H54 (cell line): ENCODE results near the gene SPNS3.

Source experiments
- DNase-seq: peaks from one replicate; pipeline ENCODE4 v3.0.0; 2011; ENCODE audit warnings: low spot score, mixed read lengths; ENCODE audit not compliant: insufficient read length
- FAIRE-seq: peaks from 3 replicates; lab custom pipeline; 2011; peaks lifted over from hg19 to GRCh38; lab: Jason Lieb, UNC
- POLR2A ChIP-seq: IDR thresholded peaks from 2 replicates; pipeline ENCODE4 v1.6.1; 2011; ENCODE audit warnings: low read depth, mild to moderate bottlenecking, low read length

The SPNS3 gene

GRCh38 chr17:4520894-4521600 lies 87.3 kb downstream of the SPNS3 start:
- no peak for FAIRE-seq
- DNase-seq, result no peak
- TF ChIP-seq POLR2A, result no peak

GRCh38 chr17:4522661-4523060 lies 88.9 kb downstream of the SPNS3 start:
- no peak for FAIRE-seq
- no peak for TF ChIP-seq POLR2A
- DNase-seq, result no peak

GRCh38 chr17:4523946-4524345 lies 90.2 kb downstream of the SPNS3 start:
- no peak for TF ChIP-seq POLR2A
- DNase-seq (no peak), FAIRE-seq (no peak)

GRCh38 chr17:4525691-4526397 lies 92.1 kb downstream of the SPNS3 start:
- no peak for DNase-seq
- TF ChIP-seq POLR2A, result no peak
- no peak for FAIRE-seq

- TF ChIP-seq POLR2A, result no peak
- no peak for DNase-seq
- no peak for FAIRE-seq
These were observed 93.4 kb downstream of the SPNS3 start for GRCh38 chr17:4527134-4527533.

- DNase-seq, result no peak
- TF ChIP-seq POLR2A, result no peak
- FAIRE-seq, result no peak
These were observed 93.9 kb downstream of the SPNS3 start for GRCh38 chr17:4527566-4528125.

- FAIRE-seq (no peak), DNase-seq (no peak)
- no peak for TF ChIP-seq POLR2A
These were observed 95.9 kb downstream of the SPNS3 start for GRCh38 chr17:4529533-4530152.

GRCh38 chr17:4530799-4531730 lies 97.3 kb downstream of the SPNS3 start:
- FAIRE-seq (no peak), DNase-seq (no peak)

GRCh38 chr17:4531988-4532736 lies 98.4 kb downstream of the SPNS3 start:
- FAIRE-seq, result no peak
- DNase-seq, result no peak
- TF ChIP-seq POLR2A, result no peak

More at GRCh38 chr17:4530799-4531730, 97.3 kb downstream of the SPNS3 start:
- no peak for TF ChIP-seq POLR2A

- DNase-seq (no peak), FAIRE-seq (no peak)
- TF ChIP-seq POLR2A, result no peak
These were observed 99.3 kb downstream of the SPNS3 start for GRCh38 chr17:4532860-4533522.

- TF ChIP-seq POLR2A, result no peak
- DNase-seq (no peak), FAIRE-seq (no peak)
These were observed 100.1 kb downstream of the SPNS3 start for GRCh38 chr17:4533523-4534504.
